H9 (cell line): ENCODE data around the gene KCTD1. TPM values are rescaled to one million over a fixed set of nuclear protein-coding genes. Genes with fewer than 3 reads are reported as not detected.

Experiments
- DNase-seq: peaks from one replicate; pipeline ENCODE4 v3.0.0-alpha.2; 2017
- H2AFZ ChIP-seq: one replicate; pipeline ENCODE4 v1.6.1; 2013; ENCODE audit warnings: mild to moderate bottlenecking, low read length, control low read depth, moderate library complexity
- H2AK5ac ChIP-seq: 2 replicates; pipeline ENCODE4 v1.6.1; 2013; ENCODE audit warnings: low read length, control low read depth, mixed read lengths; ENCODE audit not compliant: insufficient read length
- H2BK120ac ChIP-seq: one replicate; pipeline ENCODE4 v1.6.1; 2013; ENCODE audit warnings: low read depth, mild to moderate bottlenecking, low read length, control low read depth, inconsistent platforms; ENCODE audit not compliant: poor library complexity, severe bottlenecking
- H2BK12ac ChIP-seq: 2 replicates; pipeline ENCODE4 v1.6.1; 2013; ENCODE audit warnings: low read length, control low read depth, mixed read lengths, low read depth; ENCODE audit not compliant: insufficient read length
- H2BK15ac ChIP-seq: 2 replicates; pipeline ENCODE4 v1.6.1; 2013; ENCODE audit warnings: low read depth, low read length, control low read depth
- H2BK20ac ChIP-seq: one replicate; pipeline ENCODE4 v1.6.1; 2013; ENCODE audit warnings: low read depth, mild to moderate bottlenecking, low read length, control low read depth, inconsistent platforms; ENCODE audit not compliant: poor library complexity, severe bottlenecking
- H2BK5ac ChIP-seq: 2 replicates; pipeline ENCODE4 v1.6.1; 2013; ENCODE audit warnings: low read length, control low read depth, mixed read lengths; ENCODE audit not compliant: insufficient read length
- H3K14ac ChIP-seq: 2 replicates; pipeline ENCODE4 v1.6.1; 2013; ENCODE audit warnings: low read length, control low read depth; ENCODE audit not compliant: insufficient read depth
- H3K18ac ChIP-seq: 2 replicates; pipeline ENCODE4 v1.6.1; 2013; ENCODE audit warnings: low read depth, mild to moderate bottlenecking, mixed read lengths, low read length, control low read depth; ENCODE audit not compliant: insufficient read length
- H3K23ac ChIP-seq: 2 replicates; pipeline ENCODE4 v1.6.1; 2013; ENCODE audit warnings: low read length, control low read depth, mixed read lengths, low read depth; ENCODE audit not compliant: insufficient read length
- H3K23me2 ChIP-seq: 2 replicates; pipeline ENCODE4 v1.6.1; 2013; ENCODE audit warnings: low read depth, mild to moderate bottlenecking, mixed read lengths, low read length, control low read depth; ENCODE audit not compliant: insufficient read length, poor library complexity, severe bottlenecking
- H3K27ac ChIP-seq: 2 replicates; pipeline ENCODE4 v1.5.1; 2013; ENCODE audit warnings: low read length, control low read depth, mixed read lengths, low read depth; ENCODE audit not compliant: insufficient read length
- H3K27me3 ChIP-seq: 2 replicates; pipeline ENCODE4 v1.6.1; 2013; ENCODE audit warnings: low read length, control low read depth, inconsistent platforms; ENCODE audit not compliant: insufficient read depth
- H3K4ac ChIP-seq: 2 replicates; pipeline ENCODE4 v1.6.1; 2013; ENCODE audit warnings: low read depth, mild to moderate bottlenecking, control low read depth, inconsistent platforms, low read length, moderate library complexity
- H3K4me1 ChIP-seq: 2 replicates; pipeline ENCODE4 v1.6.1; 2013; ENCODE audit warnings: low read length, control low read depth, inconsistent platforms; ENCODE audit not compliant: insufficient read depth
- H3K4me2 ChIP-seq: 2 replicates; pipeline ENCODE4 v1.6.1; 2013; ENCODE audit warnings: low read length, control low read depth, mixed read lengths; ENCODE audit not compliant: insufficient read length, insufficient read depth
- H3K56ac ChIP-seq: 2 replicates; pipeline ENCODE4 v1.6.1; 2013; ENCODE audit warnings: low read depth, mild to moderate bottlenecking, mixed read lengths, low read length, control low read depth; ENCODE audit not compliant: insufficient read length
- H3K79me1 ChIP-seq: 2 replicates; pipeline ENCODE4 v1.6.1; 2013; ENCODE audit warnings: low read depth, mild to moderate bottlenecking, moderate library complexity, low read length, control low read depth, inconsistent platforms; ENCODE audit not compliant: insufficient read depth, poor library complexity, severe bottlenecking
- H3K79me2 ChIP-seq: 2 replicates; pipeline ENCODE4 v1.6.1; 2013; ENCODE audit warnings: low read length, control low read depth, inconsistent platforms; ENCODE audit not compliant: insufficient read depth
- H3K9ac ChIP-seq: 2 replicates; pipeline ENCODE4 v1.6.1; 2013; ENCODE audit warnings: low read length, control low read depth, mixed read lengths; ENCODE audit not compliant: insufficient read length; ENCODE audit errors: extremely low read depth
- H3K9me3 ChIP-seq: one replicate; pipeline ENCODE4 v1.6.1; 2013; ENCODE audit warnings: low read depth, low read length, inconsistent platforms; ENCODE audit not compliant: control insufficient read depth
- H3T11ph ChIP-seq: one replicate; pipeline ENCODE4 v1.6.1; 2013; ENCODE audit warnings: mild to moderate bottlenecking, low read length, control low read depth, inconsistent platforms
- H4K20me1 ChIP-seq: one replicate; pipeline ENCODE4 v1.6.1; 2013; ENCODE audit not compliant: control insufficient read depth, insufficient read length, insufficient read depth
- H4K5ac ChIP-seq: 2 replicates; pipeline ENCODE4 v1.6.1; 2013; ENCODE audit warnings: low read depth, mild to moderate bottlenecking, mixed read lengths, low read length, control low read depth; ENCODE audit not compliant: insufficient read length
- H4K8ac ChIP-seq: replicated peaks from 2 replicates; pipeline ENCODE4 v1.6.1; 2013; ENCODE audit warnings: low read length, control low read depth, mixed read lengths, low read depth; ENCODE audit not compliant: insufficient read length
- H4K91ac ChIP-seq: 2 replicates; pipeline ENCODE4 v1.6.1; 2013; ENCODE audit warnings: low read depth, mild to moderate bottlenecking, moderate library complexity, mixed read lengths, low read length, control low read depth; ENCODE audit not compliant: insufficient read length
- H3K27ac Mint-ChIP-seq, 3 experiments: 2 replicates in 2 of 3; 3 replicates in 1 of 3; pipeline ENCODE4 v1.8.0; 2020 to 2021; ENCODE audit warnings: mixed read lengths in 3 of 3, mild to moderate bottlenecking in 1 of 3, moderate library complexity in 1 of 3
- H3K27me3 Mint-ChIP-seq: 2 replicates; pipeline ENCODE4 v1.8.0; 2021; ENCODE audit warnings: low read depth, mild to moderate bottlenecking, moderate library complexity, mixed read lengths
- H3K36me3 Mint-ChIP-seq, 3 experiments: 2 replicates in 2 of 3; 3 replicates in 1 of 3; pipeline ENCODE4 v1.8.0; 2020 to 2021; ENCODE audit warnings: low read depth in 3 of 3, mixed read lengths in 3 of 3; ENCODE audit not compliant: insufficient read depth in 1 of 3
- H3K4me1 Mint-ChIP-seq, 2 experiments: 2 replicates each; pipeline ENCODE4 v1.8.0; 2020; ENCODE audit warnings: mixed read lengths in 2 of 2
- H3K4me3 Mint-ChIP-seq, 2 experiments: 2 replicates in 1 of 2; 3 replicates in 1 of 2; pipeline ENCODE4 v1.8.0; 2020 to 2021; ENCODE audit warnings: mild to moderate bottlenecking in 2 of 2, mixed read lengths in 2 of 2, moderate library complexity in 1 of 2
- H3K9me3 Mint-ChIP-seq, 2 experiments: 2 replicates in 1 of 2; 3 replicates in 1 of 2; pipeline ENCODE4 v1.8.0; 2020; ENCODE audit warnings: mild to moderate bottlenecking in 2 of 2, mixed read lengths in 2 of 2, moderate library complexity in 1 of 2
- CTCF ChIP-seq: fragments of 200-600 bp; sonication (generic); conservative IDR thresholded peaks from 3 replicates; pipeline ENCODE4 v1.8.0; 2021; ENCODE audit warnings: antibody characterized with exemption, mild to moderate bottlenecking
- WGBS: extraction: QIAGEN DNeasy Blood & Tissue Kit; methylation state at CpG from one replicate; pipeline ENCODE4 v1.1.7; 2013; ENCODE audit warnings: missing lambda C conversion rate, low lambda C conversion rate, mixed read lengths; ENCODE audit not compliant: insufficient read length; ENCODE audit errors: extremely low coverage; 5-methylcytosine and 5-hydroxymethylcytosine counted together
- total RNA-seq: library from RNA; stranded (reverse); gene quantifications from 2 replicates; pipeline ENCODE4 v1.2.1, GENCODE V29; 2021

KCTD1 gene
- total RNA-seq, 1 experiment from 2014 or later = 10.8 TPM

GRCh38 chr18:26471826-26472225 is 76.5 kb downstream of the KCTD1 start:
- Histone ChIP-seq H3K4me1 (no peaks in the 10 kb centered on the region; the same call in 1 of the 2 replicates), H3K9ac (no peak overlapping the region), H3K4me2 (no peak overlapping the region), H2BK12ac (no peak overlapping the region), H2BK20ac (no peak overlapping the region), H3K4ac (no peak overlapping the region), H4K8ac (no peak overlapping the region), H4K91ac (no peak overlapping the region), H2BK15ac (no peak overlapping the region), H4K5ac (no peak overlapping the region), H3K23me2 (no peaks in the 10 kb centered on the region), H2BK120ac (no peak overlapping the region), H2AK5ac (no peak overlapping the region), H3K56ac (no peak overlapping the region), H3K27me3 (no peaks in the 10 kb centered on the region), H2AFZ (no peak overlapping the region), H3K23ac (no peak overlapping the region), H3K79me1 (no peaks in the 10 kb centered on the region), H3K18ac (no peak overlapping the region), H3K9me3 (no peaks in the 10 kb centered on the region), H3K79me2 (no peaks in the 10 kb centered on the region), H4K20me1 (no peaks in the 10 kb centered on the region), H3K27ac (no peak overlapping the region), H3K14ac (no peak overlapping the region), H2BK5ac (no peak overlapping the region), H3T11ph (no peak overlapping the region)
- peak overlapping the region in 1 of 3 experiments; percentile 10; a peak in 1 of 7 replicates for H3K27ac Mint-ChIP-seq
- peaks cover 3 to 10% (median 3%) of the 10 kb centered on the region in 3 experiments; a peak in 5 of 7 replicates for H3K36me3 Mint-ChIP-seq
- whole genome bisulfite sequencing = no CpG with 5 or more reads among the region's 9 CpGs
- H3K9me3 Mint-ChIP-seq = no peaks in the 10 kb centered on the region
- H3K4me3 Mint-ChIP-seq = no peak overlapping the region
- no peak for DNase-seq
- peaks cover 20 to 22% of the 10 kb centered on the region in 2 experiments for H3K4me1 Mint-ChIP-seq
- H3K27me3 Mint-ChIP-seq = no peaks in the 10 kb centered on the region
- no peak for TF ChIP-seq CTCF
